GM18868 (cell line): ENCODE measurements around the gene L2HGDH.
"Not testable (repeated sequence)": the region's sequence is repeated elsewhere in the genome, so short reads cannot be mapped to it uniquely, and the experiment has no call there.

Experiments
- ATAC-seq: cut with Tn5 transposase; IDR thresholded peaks from one replicate; pipeline ENCODE4 v1.9.1; 2021; ENCODE audit warnings: mild to moderate bottlenecking, moderate library complexity; ENCODE audit not compliant: unreplicated experiment

The L2HGDH gene

DNA sequence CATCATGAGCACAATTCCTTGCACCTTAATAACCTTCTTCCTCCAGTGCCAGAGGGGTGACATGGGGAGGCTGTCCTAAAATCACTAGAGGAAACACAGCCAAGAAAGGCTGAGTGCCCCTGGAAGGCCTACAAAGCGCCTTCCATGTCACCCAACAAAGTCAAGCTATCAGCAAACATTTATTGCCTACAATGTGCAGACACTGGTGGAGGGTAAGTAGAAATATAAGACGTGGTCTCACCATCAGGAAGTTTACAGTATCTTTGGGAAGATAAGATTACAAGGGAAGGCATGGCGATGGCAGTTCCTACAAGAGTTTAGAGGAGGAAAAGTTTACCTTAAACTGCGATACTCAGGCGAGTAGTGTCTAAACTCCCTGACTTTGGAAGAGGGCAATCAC lies 28.0 kb upstream of the L2HGDH start:
- no peak for ATAC-seq

DNA sequence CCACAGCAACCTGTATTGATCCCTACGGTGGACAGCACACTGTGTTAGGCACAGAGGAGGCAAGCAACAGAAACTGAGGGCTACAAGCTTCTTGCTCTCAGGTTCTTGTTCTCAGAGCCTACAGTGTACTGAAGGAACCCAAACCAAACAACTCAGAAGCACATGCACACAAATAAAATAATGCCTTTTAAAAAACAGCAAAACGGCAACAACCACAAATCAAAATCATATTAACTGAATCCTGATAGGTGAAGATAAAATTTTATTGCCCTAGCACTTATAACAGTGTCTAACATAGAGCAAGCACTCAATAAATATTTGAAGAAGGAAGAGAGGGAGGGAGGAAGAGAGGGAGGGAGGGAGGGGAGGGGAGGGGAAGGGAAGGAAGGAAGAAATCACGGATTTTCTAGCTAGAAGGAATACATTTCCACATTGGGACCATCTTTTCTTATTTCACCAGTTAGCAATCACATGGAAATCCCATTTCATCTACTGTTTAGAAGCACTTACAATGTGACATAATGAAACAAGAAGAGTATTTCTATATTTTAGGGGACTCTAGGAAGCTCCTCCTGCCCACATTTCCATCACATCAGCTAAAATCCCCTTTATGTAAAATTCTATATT lies 27.3 kb upstream of the L2HGDH start:
- ATAC-seq = no peak

DNA sequence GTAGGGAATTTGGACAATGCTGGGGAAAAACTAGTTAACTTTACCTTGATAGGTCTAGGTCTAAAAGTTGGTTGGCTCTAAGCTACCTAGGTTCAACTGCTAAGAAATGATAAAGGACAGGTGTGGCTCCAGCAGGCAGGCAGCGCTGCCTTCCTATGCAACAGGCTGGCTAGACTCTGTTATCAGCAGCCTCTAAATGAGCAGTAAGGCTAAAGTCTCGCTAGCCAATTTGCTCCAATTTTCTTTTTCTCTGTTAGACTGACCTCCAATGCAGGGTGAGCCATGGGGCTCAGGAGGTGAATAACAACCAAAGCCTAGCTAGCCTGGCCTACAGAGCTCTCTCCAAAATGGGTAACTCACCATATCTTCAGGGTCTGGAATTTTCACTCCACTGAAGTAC lies 26.6 kb upstream of the L2HGDH start:
- ATAC-seq = no peak

DNA sequence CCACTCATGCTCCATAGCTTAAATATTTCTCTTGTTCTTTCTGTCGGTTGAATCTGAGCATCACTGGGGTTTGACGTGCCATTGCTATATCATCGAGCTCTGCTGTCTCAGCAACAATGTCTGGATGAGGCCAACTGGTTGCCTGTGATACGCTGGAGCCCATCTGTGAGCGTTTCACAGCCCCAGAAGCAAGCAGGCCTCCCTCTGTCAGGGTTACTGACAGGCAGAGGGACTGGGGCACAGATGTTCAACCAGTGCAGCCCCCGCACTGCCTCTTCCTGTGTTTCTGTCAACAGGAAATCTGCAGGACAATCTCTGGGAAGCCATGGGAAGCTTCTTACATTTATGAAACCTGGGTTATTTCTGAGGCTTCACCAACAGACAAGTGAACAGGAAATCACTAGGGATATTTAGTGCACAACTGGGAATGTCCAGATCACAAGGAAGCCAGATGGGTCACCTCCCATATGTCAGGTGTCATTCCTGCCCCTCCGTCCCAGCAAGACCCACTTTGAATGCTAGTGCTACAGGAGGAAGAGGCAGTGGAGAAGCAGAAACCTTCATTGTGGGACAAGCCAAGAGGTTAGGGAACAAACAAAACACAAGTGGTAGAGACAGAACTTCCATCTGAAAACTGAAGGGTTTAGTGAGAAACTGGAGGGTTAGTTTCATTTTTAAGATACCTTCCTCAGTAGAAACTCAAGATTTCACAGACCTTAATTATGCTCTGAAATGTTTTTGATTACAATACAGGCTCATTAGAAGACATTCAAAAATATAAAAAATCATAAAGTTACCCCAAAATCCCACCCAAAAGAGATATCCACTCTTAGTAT lies 24.2 kb upstream of the L2HGDH start:
- ATAC-seq = no peak

- ATAC-seq = no peak
These were observed 23.4 kb upstream of the L2HGDH start for GRCh38 chr14:50335389-50335788.

DNA sequence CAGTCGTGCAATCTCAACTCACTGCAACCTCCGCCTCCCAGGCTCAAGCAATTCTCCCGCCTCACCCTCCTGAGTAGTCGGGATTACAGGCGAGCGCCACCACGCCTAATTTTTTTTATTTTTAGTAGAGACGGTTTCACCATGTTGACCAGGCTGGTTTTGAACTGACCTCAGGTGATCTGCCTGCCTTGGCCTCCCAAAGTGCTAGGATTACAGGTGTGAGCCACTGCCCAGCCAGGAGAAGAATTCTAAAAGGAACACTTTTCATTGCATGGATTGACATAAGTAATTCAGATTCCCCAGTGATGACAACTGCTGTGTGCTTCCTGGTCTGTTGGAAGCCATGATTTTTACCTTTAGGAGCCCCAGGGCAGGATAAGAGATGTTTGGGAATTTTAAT lies 22.2 kb upstream of the L2HGDH start:
- no peak for ATAC-seq

GRCh38 chr14:50333014-50333509 lies 21.0 kb upstream of the L2HGDH start:
- ATAC-seq = no peak

GRCh38 chr14:50331596-50331995 lies 19.6 kb upstream of the L2HGDH start:
- no peak for ATAC-seq

DNA sequence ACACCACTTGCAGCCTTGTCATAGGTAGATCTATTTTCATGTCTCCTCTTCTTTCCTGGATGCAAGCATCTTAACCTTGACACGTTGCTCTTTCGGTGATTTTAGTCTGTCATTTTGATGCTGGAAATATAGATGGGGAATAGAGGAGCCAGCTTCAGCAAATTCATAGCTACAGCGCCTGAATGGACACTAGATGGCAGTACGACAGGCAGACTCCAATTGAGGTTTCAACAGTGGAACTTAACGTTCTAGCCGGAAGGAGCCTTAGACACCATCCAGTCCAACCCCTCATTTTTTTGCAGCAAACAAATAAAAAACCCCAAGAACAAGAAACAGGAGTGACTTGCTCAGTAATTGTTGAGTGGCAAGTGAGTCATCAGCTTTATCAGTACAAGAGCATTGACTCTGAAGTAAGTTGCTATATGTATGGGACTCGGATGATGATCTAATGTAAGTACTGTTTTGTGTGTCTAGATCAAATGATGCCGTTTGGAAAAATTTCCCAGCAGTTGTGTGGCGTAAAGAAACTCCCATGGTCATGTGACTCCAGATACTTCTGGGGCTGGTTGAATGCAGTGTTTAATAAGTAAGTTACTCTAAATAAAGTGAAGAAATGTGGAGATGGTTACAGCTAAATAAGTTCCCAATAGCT lies 9.1 kb upstream of the L2HGDH start:
- ATAC-seq = peak; percentile 92

DNA sequence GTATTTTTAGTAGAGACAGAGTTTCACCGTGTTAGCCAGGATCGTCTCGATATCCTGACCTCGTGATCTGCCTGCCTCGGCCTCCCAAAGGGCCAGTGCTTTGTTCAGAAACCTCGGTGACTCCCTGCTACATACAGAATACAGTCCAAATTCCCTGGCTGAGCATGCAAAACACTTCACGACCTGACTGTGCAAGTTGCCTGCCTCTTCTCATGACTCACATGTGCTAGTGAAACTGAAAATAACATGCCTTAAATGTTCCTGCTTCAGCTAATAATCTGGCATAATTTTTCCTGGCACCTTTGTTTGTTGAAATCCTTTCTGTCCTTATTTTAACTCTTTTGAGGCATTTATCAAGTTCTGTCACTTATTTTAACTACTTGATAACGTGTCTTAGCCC lies 8.3 kb upstream of the L2HGDH start:
- ATAC-seq = peak; percentile 27

DNA sequence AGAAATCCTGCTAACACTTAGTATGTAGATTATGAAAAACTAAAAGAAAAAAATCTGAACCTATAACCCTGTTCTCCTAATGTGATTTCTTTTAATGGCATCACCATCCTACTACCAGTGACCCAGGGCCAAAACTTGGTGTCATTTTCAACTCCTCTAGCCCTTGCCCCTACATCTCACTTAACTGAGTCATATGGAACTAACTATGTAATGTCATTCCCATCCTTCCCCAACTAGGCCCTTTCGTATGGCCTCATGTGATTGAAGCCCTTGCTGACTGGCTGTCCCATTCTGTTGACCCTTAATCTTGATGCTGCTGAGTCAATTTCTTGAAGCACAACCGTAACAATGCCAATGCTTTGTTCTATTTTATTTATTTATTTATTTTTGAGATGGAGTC lies 7.7 kb upstream of the L2HGDH start:
- no peak for ATAC-seq

DNA sequence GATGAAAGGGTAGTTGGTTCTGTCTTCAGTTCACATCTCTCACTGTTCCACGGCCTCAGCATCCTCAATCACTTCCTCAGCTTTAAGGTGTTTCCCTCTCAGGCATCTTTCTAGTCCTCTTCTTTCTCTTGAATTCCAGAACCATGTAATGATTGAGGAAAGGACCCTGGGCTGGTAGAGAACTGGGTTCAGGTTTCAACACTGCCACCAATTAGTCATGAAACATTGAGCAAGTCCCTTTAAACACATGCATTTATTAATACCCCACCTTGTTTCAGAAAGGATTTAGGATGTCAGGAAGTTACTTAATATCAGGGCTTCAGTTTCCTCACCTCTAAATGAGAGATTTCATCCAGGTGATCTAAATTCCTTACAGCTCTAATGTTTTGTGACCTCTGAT lies 7.3 kb upstream of the L2HGDH start:
- no peak for ATAC-seq

DNA sequence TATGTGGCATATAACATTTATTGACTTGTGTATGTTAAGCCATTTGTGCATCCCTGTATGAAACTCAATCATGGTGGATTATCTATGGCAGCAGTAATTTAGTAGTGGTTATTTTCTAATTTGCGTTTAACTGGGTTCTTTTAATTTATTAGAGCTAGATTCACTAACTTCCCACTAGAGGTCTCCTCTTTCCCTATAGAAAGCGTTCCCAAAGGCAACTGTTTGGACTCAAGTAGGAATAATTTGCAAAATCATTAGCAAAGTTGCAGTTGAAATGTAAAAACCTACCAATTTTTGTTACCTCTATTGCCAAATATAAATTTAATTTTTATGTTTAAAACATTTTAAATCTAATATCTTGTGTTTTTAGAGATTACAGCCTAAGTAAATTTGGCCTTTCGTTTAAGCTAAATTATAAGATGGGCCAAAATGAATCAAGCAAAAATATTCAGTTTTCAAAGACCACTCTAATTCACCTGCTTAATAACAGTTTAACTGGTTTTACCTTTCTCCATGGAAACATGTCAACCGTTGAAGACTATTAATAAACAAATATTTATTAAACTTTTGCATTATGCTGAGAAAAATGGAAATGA lies 6.1 kb upstream of the L2HGDH start:
- ATAC-seq = no peak

DNA sequence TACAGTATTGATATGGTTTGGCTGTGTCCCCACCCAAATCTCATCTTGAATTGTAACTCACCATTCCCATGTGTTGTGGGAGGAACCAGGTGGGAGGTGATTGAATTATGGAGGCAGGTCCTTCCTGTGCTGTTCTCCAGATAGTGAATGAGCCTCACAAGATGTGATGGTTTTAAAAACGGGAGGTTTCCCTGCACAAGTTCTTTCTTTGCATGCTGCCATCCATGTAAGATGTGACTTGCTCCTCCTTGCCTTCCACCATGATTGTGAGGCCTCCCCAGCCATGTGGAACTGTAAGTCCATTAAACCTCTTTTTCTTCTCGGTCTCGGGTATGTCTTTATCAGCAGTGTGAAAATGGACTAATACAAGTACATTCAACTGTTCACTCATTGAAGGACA lies 2.1 kb upstream of the L2HGDH start:
- ATAC-seq = not testable (repeated sequence)

- peak; percentile 28 for ATAC-seq
These were observed 665 bp upstream of the L2HGDH start for GRCh38 chr14:50312734-50313054.

DNA sequence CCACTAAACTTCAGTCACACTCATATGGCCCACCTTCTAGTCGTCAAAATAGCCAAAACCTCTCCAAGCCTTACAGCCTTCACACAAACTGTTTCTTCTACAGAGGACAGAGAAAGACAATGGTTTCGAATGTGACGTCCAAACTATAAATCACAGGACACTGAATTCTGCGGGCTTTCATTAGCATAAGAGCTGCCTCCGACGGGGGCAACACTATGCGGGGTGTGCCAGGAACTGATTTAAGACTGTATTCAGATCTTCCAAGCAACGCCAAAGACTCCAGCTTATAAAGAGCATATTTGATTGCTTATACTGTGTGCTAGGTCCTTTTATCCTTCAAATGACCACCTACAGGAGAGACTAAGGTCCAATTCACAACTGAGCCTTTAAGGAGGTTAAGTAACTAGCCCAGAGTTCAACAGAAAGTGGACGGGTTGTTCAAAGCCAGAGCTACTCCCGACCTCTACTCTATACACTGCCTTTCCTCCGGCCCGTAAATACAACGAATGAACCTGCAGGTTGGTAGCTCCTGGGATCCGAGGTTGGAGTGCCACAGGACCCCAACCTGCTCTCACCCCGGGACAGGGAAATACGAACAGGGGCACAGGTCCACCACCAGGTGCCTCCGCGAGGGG lies 575 bp downstream of the L2HGDH start:
- no peak for ATAC-seq

GRCh38 chr14:50310445-50310844 lies 1.6 kb downstream of the L2HGDH start:
- no peak for ATAC-seq

DNA sequence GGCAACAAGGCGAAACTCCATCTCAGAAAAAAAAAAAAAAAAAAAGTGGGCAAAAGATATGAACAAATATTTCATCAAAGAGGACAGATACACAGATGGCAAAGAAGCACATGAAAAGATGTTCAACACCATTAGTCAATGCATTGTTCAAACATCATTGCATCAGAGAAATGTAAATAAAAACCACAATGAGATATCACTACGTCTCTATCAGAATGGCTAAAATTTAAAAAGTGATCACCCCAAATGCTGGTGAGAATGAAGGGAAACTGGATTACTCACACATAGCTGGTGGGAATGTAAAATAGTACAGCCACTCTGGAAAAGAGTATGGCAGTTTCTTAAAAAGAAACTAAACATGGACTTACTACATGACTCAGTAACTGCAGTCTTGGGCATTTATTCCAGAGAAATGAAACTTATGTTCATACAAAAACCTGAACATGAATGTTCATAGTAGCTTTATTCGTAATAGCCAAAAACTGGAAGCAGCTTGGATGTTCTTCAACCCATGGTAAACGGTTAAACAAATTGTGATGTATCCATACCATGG lies 3.6 kb downstream of the L2HGDH start:
- ATAC-seq = no peak

- ATAC-seq = no peak
These were observed 8.1 kb downstream of the L2HGDH start for GRCh38 chr14:50303744-50304471.

DNA sequence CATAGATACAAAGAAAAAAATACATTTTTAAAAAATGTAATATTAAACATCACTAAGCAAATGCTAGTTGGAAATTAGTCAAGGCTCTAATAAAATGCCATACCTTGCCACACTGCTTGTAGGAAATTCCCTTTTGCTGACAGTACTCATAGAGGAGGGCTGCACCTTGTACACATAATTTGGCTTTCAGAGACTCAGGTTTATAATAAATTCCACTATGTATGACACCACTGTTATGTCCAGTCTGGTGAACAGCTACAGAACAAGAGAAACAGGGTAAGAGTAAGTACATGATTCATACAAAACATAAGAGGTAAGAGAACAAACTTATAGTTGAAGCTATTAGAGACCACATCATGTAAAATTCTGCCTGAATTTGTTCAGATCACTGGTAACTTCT lies 10.1 kb downstream of the L2HGDH start:
- ATAC-seq = no peak
